B cell (primary cell): Measurements from ENCODE around the gene CLINT1.

ENCODE experiments used
- CTCF ChIP-seq: fragments of 200-600 bp; IDR thresholded peaks from one replicate; pipeline ENCODE4 v1.8.0; 2022; ENCODE audit warnings: antibody characterized with exemption, mild to moderate bottlenecking
- EZH2 ChIP-seq: IDR thresholded peaks from 2 replicates; pipeline ENCODE4 v1.6.1; 2012; ENCODE audit warnings: borderline replicate concordance, low read depth, mild to moderate bottlenecking, moderate library complexity, low read length; ENCODE audit not compliant: insufficient read depth, poor library complexity, severe bottlenecking

- TF ChIP-seq CTCF = no peak
- no peak for TF ChIP-seq EZH2
Observed at GRCh38 chr5:157866536-157866935, 7.6 kb upstream of the CLINT1 start.
